NT2/D1 (cell line): ENCODE results near the gene ACSF2.

Experiments used
- SUZ12 ChIP-seq: IDR thresholded peaks from 2 replicates; pipeline ENCODE4 v1.6.1; 2011; ENCODE audit not compliant: insufficient read length, insufficient read depth; ENCODE audit errors: extremely low read depth
- YY1 ChIP-seq: IDR thresholded peaks from 2 replicates; pipeline ENCODE4 v1.6.1; 2011; ENCODE audit not compliant: insufficient read length, insufficient read depth

DNA sequence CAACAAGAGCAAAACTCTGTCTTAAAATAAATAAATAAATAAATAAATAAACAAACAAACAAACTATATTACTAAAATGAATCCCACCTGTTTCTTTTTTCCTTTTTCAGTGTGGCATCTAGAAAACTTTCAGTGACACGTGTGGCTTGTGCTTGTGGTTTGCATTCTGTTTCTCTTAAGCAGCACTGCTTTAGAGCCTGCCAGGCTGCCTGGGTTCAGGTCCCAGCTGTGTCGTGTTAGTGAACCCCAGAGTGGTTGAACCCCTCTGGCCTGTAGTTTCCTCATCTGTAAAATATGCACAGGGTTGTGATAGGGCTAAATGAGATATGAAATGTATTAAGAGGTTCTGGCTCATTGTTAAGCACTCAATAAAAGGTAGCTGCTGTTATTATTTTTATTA lies 94.5 kb downstream of the ACSF2 start:
- TF ChIP-seq YY1 (no peak), SUZ12 (no peak)
